Bronchial epithelial cell (primary cell): ENCODE results near the gene SLC9A2. TPM values are rescaled to one million over a fixed set of nuclear protein-coding genes. Genes with fewer than 3 reads are reported as not detected.

Source experiments
- DNase-seq: peaks from one replicate; pipeline ENCODE4 v3.0.0-alpha.2; 2010; ENCODE audit warnings: low read depth
- FAIRE-seq: peaks from 2 replicates; lab custom pipeline; 2011; peaks lifted over from hg19 to GRCh38; lab: Jason Lieb, UNC
- H3K27me3 ChIP-seq: 2 replicates; pipeline ENCODE4 v1.5.1; 2011; ENCODE audit warnings: low read length; ENCODE audit not compliant: control insufficient read depth, insufficient read depth
- H3K36me3 ChIP-seq: 2 replicates; pipeline ENCODE4 v1.5.1; 2011; ENCODE audit warnings: low read length; ENCODE audit not compliant: control insufficient read depth, insufficient read depth
- H3K4me3 ChIP-seq: 2 replicates; pipeline ENCODE4 v1.5.1; 2011; ENCODE audit warnings: mild to moderate bottlenecking, low read depth, low read length, control low read depth
- total RNA-seq: library from RNA; depleted of rRNA; stranded (reverse); fragments of >200 nt; gene quantifications from 2 replicates; pipeline ENCODE4 v1.2.1, GENCODE V29; 2014
- TF ChIP-seq, protein P1 (sequence below): IDR thresholded peaks from 2 replicates; pipeline ENCODE4 v1.5.1; 2011; ENCODE audit warnings: mild to moderate bottlenecking, moderate library complexity, low read length, control low read depth, inconsistent platforms; ENCODE audit not compliant: insufficient read depth, severe bottlenecking

Gene SLC9A2
- total RNA-seq, 1 donor from 2014 or later, result under 0.01 TPM

DNA sequence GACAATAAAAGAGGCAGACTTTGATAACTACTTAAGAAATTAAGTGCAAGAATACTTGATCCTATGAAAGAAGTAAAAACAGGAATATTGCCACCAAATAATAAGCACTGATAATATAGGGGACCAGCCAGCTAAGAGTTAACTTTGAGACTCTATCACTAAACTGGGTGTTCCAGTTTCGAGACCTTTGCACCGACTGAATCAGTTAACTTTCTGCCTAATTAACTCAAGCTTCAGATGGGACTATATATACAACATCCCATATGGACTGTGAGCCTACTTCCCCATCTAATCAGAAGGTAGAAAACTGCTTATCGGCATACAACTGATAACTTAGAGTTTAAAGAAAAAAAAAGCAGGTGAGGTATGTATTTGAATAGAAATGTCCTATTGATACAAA is 25.8 kb upstream of the SLC9A2 start:
- FAIRE-seq (no peak), DNase-seq (no peak)
- Histone ChIP-seq H3K4me3 (no peak overlapping the region), H3K27me3 (peaks cover 10% of the 10 kb centered on the region), H3K36me3 (no peaks in the 10 kb centered on the region)
- TF ChIP-seq, protein P1, sequence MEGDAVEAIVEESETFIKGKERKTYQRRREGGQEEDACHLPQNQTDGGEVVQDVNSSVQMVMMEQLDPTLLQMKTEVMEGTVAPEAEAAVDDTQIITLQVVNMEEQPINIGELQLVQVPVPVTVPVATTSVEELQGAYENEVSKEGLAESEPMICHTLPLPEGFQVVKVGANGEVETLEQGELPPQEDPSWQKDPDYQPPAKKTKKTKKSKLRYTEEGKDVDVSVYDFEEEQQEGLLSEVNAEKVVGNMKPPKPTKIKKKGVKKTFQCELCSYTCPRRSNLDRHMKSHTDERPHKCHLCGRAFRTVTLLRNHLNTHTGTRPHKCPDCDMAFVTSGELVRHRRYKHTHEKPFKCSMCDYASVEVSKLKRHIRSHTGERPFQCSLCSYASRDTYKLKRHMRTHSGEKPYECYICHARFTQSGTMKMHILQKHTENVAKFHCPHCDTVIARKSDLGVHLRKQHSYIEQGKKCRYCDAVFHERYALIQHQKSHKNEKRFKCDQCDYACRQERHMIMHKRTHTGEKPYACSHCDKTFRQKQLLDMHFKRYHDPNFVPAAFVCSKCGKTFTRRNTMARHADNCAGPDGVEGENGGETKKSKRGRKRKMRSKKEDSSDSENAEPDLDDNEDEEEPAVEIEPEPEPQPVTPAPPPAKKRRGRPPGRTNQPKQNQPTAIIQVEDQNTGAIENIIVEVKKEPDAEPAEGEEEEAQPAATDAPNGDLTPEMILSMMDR, result no peak

DNA sequence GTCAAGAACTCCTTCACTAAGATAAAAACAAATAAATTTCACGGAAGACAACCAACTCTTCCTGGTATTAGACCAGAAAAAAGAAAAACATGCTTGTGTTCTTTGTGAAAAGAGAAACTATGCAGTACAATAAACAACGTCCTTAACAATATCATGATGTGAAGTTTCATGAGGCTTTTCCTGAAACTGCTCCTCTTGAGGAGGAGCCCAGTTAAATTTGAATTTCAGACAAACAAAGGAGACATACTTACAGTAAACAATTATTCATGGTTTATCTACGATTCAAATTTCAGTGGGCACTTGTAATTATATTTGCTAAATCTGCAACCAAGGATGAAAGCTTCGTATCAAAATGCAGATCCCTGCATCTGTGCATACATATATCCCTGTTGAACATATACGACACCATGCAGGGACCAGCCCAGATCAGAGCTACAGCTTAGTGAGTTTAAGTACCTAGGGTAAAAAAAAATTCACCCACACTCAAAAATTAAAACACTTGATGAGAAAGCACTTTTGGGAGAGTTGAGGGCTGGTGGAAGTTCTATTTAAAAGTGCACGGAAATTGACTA is 24.8 kb upstream of the SLC9A2 start:
- no peaks in the 10 kb centered on the region for H3K36me3 ChIP-seq
- no peak for DNase-seq
- TF ChIP-seq, protein P1, result no peak
- peaks cover 7% of the 10 kb centered on the region for H3K27me3 ChIP-seq
- no peak for FAIRE-seq
- H3K4me3 ChIP-seq, result no peak overlapping the region

DNA sequence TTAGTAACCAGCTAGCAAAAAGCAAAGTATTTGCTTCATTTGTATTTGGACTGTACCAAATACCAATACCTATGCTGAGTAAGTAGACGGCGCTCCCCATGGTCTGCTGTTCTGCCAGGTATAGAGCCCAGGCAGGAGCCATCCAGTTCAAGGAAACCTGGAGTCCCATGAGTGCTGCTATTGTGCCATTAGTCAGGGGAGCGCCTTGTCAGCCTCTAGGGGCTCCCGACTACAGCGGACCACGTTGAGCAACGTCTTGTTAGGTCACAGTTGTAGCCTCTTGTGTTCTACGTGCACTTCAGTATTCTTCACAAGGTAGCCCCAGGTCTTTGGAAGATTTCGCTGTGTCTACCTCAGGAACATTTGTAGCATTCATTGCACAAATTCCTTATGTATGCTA is 21.6 kb upstream of the SLC9A2 start:
- no peak for FAIRE-seq
- Histone ChIP-seq H3K27me3 (peaks cover 2% of the 10 kb centered on the region), H3K36me3 (no peaks in the 10 kb centered on the region), H3K4me3 (no peak overlapping the region)
- TF ChIP-seq, protein P1, result no peak
- DNase-seq, result no peak

DNA sequence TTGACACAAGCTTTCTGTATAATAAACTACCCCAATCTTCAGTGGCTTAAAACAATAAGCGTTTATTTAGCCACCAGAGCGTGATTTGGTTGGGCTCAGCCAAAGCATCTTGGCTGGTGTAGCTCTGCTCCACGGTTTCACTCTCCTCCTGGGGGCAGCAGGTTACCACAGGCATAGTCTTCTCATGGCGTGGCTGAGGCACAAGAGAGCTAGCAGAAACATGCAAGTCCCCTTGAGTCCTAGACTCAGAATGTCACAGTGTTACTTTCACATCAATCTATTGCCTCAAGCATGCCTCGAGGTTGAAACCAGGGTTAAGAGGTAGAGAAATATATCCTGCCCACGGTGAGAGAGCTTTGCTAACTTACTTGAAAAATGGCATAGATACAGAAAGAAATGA is 19.9 kb upstream of the SLC9A2 start:
- FAIRE-seq, result no peak
- DNase-seq, result no peak
- Histone ChIP-seq H3K36me3 (no peaks in the 10 kb centered on the region), H3K4me3 (no peak overlapping the region), H3K27me3 (peaks cover 2% of the 10 kb centered on the region)
- TF ChIP-seq, protein P1, result no peak

DNA sequence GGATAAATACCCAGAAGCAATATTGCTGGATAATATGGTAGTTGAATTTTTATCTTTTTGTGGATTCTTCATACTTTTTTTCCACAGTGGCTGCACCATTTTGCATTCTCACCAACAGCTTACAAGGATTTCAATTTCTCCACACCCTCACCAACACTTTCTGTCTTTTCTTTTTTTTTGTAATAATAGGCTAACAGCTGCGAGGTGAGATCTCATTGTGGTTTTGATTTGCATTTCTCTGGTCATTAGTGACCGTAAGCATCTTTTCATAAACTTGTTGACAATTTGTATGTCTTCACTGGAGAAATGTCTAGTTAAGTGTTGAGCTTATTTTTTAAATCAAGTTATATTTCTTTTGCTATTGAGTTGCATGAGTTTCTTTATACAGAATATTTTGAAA is 17.6 kb upstream of the SLC9A2 start:
- Histone ChIP-seq H3K4me3 (no peak overlapping the region), H3K36me3 (no peaks in the 10 kb centered on the region), H3K27me3 (peaks cover 2% of the 10 kb centered on the region)
- TF ChIP-seq, protein P1, result no peak
- DNase-seq (no peak), FAIRE-seq (no peak)

DNA sequence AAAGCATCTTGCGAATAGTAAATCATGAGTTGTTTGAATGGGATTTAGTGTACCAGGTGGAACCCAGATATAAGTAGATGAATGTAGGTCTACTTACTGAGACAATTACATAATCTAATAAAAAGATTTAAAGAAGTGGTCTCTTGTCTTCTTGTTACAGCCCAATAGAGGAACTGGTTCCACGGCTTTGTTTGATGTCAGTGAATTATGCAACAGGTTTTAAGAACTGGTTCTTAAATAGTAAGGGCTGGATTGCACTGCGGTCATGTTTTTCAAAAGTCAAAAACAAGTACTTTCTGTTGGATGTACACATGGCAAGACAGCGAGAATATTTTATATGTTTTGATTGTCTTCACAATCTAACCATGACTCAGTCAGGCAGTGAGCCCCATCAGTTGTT is 15.4 kb upstream of the SLC9A2 start:
- no peak overlapping the region for H3K4me3 ChIP-seq
- DNase-seq (peak; percentile 70), FAIRE-seq (no peak)
- no peaks in the 10 kb centered on the region for H3K36me3 ChIP-seq
- TF ChIP-seq, protein P1, result no peak
- H3K27me3 ChIP-seq, result no peaks in the 10 kb centered on the region
